PC-9 (cell line): ENCODE results near the gene TUSC2. TPM values are rescaled to one million over a fixed set of nuclear protein-coding genes. Genes with fewer than 3 reads are reported as not detected.

Experiments used
- BruUV-seq: library from RNA; stranded (reverse); fragments of 400-500 nt; replicated peaks from 2 replicates; lab custom pipeline; 2021; lab: Mats Ljungman, UMichigan
- CTCF ChIA-PET: fragments of 300-600 bp; sonication (Branson Sonifier 250); formaldehyde crosslinking; loops from one replicate; lab custom pipeline; 2022; ENCODE audit warnings: antibody characterized with exemption; lab: Charles Lee
- POLR2A ChIA-PET: fragments of 300-600 bp; sonication (Branson Sonifier 250); formaldehyde crosslinking; loops from one replicate; lab custom pipeline; 2022; ENCODE audit warnings: antibody characterized with exemption; ENCODE audit not compliant: unreplicated experiment; lab: Charles Lee
- DNase-seq, 2 experiments: peaks; one replicate each; pipeline versions ENCODE4 v3.0.0 to v3.0.0-alpha.2; 2015 to 2022; ENCODE audit warnings: mixed read lengths in 1 of 2
- H2AFZ ChIP-seq: fragments of 200-600 bp; sonication (generic); 2 replicates; pipeline ENCODE4 v1.8.1; 2017; ENCODE audit warnings: antibody characterized with exemption
- H3F3A ChIP-seq: fragments of 200-600 bp; sonication (generic); 2 replicates; pipeline ENCODE4 v1.8.1; 2017; ENCODE audit warnings: antibody characterized with exemption, mild to moderate bottlenecking, low read depth; ENCODE audit not compliant: insufficient read depth
- H3K27ac ChIP-seq: fragments of 200-600 bp; sonication (generic); 2 replicates; pipeline ENCODE4 v1.6.1; 2016; ENCODE audit warnings: mixed run types
- H3K27me3 ChIP-seq: fragments of 200-600 bp; sonication (generic); 2 replicates; pipeline ENCODE4 v1.6.1; 2016; ENCODE audit warnings: low read depth, mixed run types; ENCODE audit not compliant: insufficient read depth
- H3K36me3 ChIP-seq: fragments of 200-600 bp; sonication (generic); 2 replicates; pipeline ENCODE4 v1.6.1; 2016; ENCODE audit warnings: low read depth, mixed run types
- H3K4me1 ChIP-seq: fragments of 200-600 bp; sonication (generic); replicated peaks from 2 replicates; pipeline ENCODE4 v1.6.1; 2016; ENCODE audit warnings: mixed run types; ENCODE audit not compliant: insufficient read depth
- H3K4me2 ChIP-seq: fragments of 200-600 bp; sonication (generic); 2 replicates; pipeline ENCODE4 v1.6.1; 2017; ENCODE audit warnings: mixed run types
- H3K4me3 ChIP-seq: fragments of 200-600 bp; sonication (generic); 2 replicates; pipeline ENCODE4 v1.6.1; 2016; ENCODE audit warnings: mixed run types
- H3K79me2 ChIP-seq: fragments of 200-600 bp; sonication (generic); 2 replicates; pipeline ENCODE4 v1.6.1; 2017; ENCODE audit warnings: low read depth, mixed run types
- H3K9me2 ChIP-seq: fragments of 200-600 bp; sonication (generic); 2 replicates; pipeline ENCODE4 v1.8.1; 2017; ENCODE audit warnings: mild to moderate bottlenecking; ENCODE audit not compliant: insufficient read depth
- H3K9me3 ChIP-seq: fragments of 200-600 bp; sonication (generic); 2 replicates; pipeline ENCODE4 v1.8.1; 2016; ENCODE audit warnings: low read depth; ENCODE audit not compliant: insufficient read depth
- H4K20me1 ChIP-seq: fragments of 200-600 bp; sonication (generic); 2 replicates; pipeline ENCODE4 v1.8.1; 2017; ENCODE audit not compliant: insufficient read depth
- EZH2 ChIP-seq: fragments of 200-600 bp; sonication (generic); IDR thresholded peaks from 2 replicates; pipeline ENCODE4 v1.8.0; 2017; ENCODE audit warnings: antibody characterized with exemption, low read depth
- intact Hi-C: fragments of 100-400 bp; cut with micrococcal nuclease; formaldehyde crosslinking; loops from one replicate; pipeline ENCODE4 v1.10.0; 2022; ENCODE audit not compliant: unreplicated experiment
- total RNA-seq: library from RNA; stranded (reverse); gene quantifications from 2 replicates; pipeline ENCODE4 v1.2.3, GENCODE V29; 2021
- TF ChIP-seq, protein P1 (sequence below): fragments of 200-600 bp; sonication (generic); conservative IDR thresholded peaks from 2 replicates; pipeline ENCODE4 v1.6.1; 2017; ENCODE audit warnings: mixed run types, antibody characterized with exemption, mild to moderate bottlenecking, moderate library complexity

TUSC2 gene
- total RNA-seq, 1 experiment from 2014 or later: 24.7 TPM

- BruUV-seq: no TSS peak
- no peaks in the 10 kb centered on the region for H3K36me3 ChIP-seq
- H3K4me1 ChIP-seq: peaks cover 25% of the 10 kb centered on the region
- H3K27me3 ChIP-seq: no peaks in the 10 kb centered on the region
- no peak overlapping the region for H2AFZ ChIP-seq
- H3K9me3 ChIP-seq: no peaks in the 10 kb centered on the region
- intact Hi-C loops: loop anchor here (5.0 kb wide), 2 partner anchors 72 to 112 kb away; partner anchors contain the start of gene SEMA3B
- H4K20me1 ChIP-seq: no peaks in the 10 kb centered on the region
- TF ChIP-seq, protein P1, sequence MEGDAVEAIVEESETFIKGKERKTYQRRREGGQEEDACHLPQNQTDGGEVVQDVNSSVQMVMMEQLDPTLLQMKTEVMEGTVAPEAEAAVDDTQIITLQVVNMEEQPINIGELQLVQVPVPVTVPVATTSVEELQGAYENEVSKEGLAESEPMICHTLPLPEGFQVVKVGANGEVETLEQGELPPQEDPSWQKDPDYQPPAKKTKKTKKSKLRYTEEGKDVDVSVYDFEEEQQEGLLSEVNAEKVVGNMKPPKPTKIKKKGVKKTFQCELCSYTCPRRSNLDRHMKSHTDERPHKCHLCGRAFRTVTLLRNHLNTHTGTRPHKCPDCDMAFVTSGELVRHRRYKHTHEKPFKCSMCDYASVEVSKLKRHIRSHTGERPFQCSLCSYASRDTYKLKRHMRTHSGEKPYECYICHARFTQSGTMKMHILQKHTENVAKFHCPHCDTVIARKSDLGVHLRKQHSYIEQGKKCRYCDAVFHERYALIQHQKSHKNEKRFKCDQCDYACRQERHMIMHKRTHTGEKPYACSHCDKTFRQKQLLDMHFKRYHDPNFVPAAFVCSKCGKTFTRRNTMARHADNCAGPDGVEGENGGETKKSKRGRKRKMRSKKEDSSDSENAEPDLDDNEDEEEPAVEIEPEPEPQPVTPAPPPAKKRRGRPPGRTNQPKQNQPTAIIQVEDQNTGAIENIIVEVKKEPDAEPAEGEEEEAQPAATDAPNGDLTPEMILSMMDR: no peak
- no peak for TF ChIP-seq EZH2
- POLR2A ChIA-PET: no interaction called here
- peaks cover 32% of the 10 kb centered on the region for H3K79me2 ChIP-seq
- no peak overlapping the region for H3K27ac ChIP-seq
- no peak overlapping the region for H3K4me3 ChIP-seq
- CTCF ChIA-PET: interaction anchor here (0.7 kb wide), 1 partner anchor 54 kb away, joined by 10 read pairs; no protein-coding TSS in a partner anchor
- peak overlapping the region; percentile 73 for H3K4me2 ChIP-seq
- no peak for DNase-seq
- peaks cover 37% of the 10 kb centered on the region; the same call in 1 of the 2 replicates for H3F3A ChIP-seq
- H3K9me2 ChIP-seq: no peaks in the 10 kb centered on the region
These were observed 10.9 kb upstream of the TUSC2 start for GRCh38 chr3:50338965-50339364.

DNA sequence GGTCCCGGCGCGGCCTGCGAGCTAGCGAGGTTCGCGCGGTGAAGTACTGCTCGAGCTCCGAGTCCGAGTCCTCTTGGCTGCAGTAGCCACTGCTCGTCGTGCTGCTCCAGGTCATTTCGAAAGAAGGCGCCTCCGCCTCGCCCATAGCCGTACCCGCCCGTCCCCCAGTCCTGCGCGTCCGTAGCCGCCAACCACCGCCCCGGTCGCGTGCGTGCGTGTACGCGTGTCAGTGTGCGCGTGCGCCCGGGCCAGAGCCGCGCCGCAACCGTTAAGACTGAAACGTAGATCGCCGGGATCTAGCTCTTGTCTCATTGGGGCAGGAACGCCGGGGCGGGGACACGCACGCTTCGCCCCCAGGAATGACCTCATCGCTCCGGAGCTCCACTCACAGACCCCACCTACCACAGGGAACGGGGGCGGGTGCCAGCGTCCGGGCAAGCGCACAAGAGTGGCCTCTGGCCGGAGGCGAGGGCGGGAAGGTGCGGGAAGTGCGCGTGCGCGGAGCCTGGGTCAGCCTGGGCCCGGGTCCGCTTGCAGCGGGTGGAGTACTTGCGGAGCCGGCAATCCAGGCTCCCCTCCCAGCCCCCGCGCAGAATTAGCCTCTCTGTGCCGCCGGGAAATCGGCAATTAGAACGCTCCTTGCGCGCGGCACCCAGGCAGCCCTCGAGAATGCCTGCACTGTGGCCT lies 9.3 kb upstream of the TUSC2 start:
- TF ChIP-seq, protein P1: no peak
- no peak for TF ChIP-seq EZH2
- H3K9me2 ChIP-seq: no peaks in the 10 kb centered on the region
- peak overlapping the region; percentile 83 for H3K4me3 ChIP-seq
- DNase-seq: peak; percentile 92 to 99
- H3K9me3 ChIP-seq: no peaks in the 10 kb centered on the region
- intact Hi-C loops: loop anchor here (5.0 kb wide), 2 partner anchors 70 to 110 kb away; partner anchors contain the start of gene SEMA3B
- ChIA-PET CTCF (interaction anchor here (0.5 to 1.3 kb wide), 6 partner anchors 10 to 109 kb away, joined by 3 to 7 read pairs (median 4); partner anchors contain the start of genes CYB561D2 and NPRL2), POLR2A (interaction anchor here (0.6 to 1.5 kb wide), 14 partner anchors 13 to 997 kb away, joined by 3 to 8 read pairs (median 5); partner anchors contain the start of genes CYB561D2, GNAI2, HEMK1 and HYAL3)
- H3K36me3 ChIP-seq: no peaks in the 10 kb centered on the region
- peak overlapping the region; percentile 73 for H3K4me2 ChIP-seq
- H3K27ac ChIP-seq: peak overlapping the region; percentile 64
- peaks cover 42% of the 10 kb centered on the region for H3K79me2 ChIP-seq
- BruUV-seq: no TSS peak
- no peaks in the 10 kb centered on the region for H3K27me3 ChIP-seq
- H4K20me1 ChIP-seq: no peaks in the 10 kb centered on the region
- H2AFZ ChIP-seq: peak overlapping the region; percentile 80
- peaks cover 37% of the 10 kb centered on the region; the same call in 1 of the 2 replicates for H3F3A ChIP-seq
- H3K4me1 ChIP-seq: peaks cover 25% of the 10 kb centered on the region

- no peak for DNase-seq
- POLR2A ChIA-PET: interaction anchor here (0.5 to 1.5 kb wide), 11 partner anchors 14 to 470 kb away, joined by 3 to 8 read pairs (median 6); partner anchors contain the start of genes CYB561D2, GNAI2, HEMK1 and HYAL3
- peak overlapping the region; percentile 83 for H3K4me3 ChIP-seq
- no peaks in the 10 kb centered on the region for H4K20me1 ChIP-seq
- H3K4me2 ChIP-seq: peak overlapping the region; percentile 73
- intact Hi-C loops: loop anchor here (5.0 kb wide), 2 partner anchors 69 to 109 kb away; partner anchors contain the start of gene SEMA3B
- H3K9me3 ChIP-seq: no peaks in the 10 kb centered on the region
- peaks cover 37% of the 10 kb centered on the region; the same call in 1 of the 2 replicates for H3F3A ChIP-seq
- no peaks in the 10 kb centered on the region for H3K36me3 ChIP-seq
- peak overlapping the region; percentile 80 for H2AFZ ChIP-seq
- no peaks in the 10 kb centered on the region for H3K27me3 ChIP-seq
- H3K27ac ChIP-seq: peak overlapping the region; percentile 64
- peaks cover 25% of the 10 kb centered on the region for H3K4me1 ChIP-seq
- BruUV-seq: TSS peak; percentile 71
- CTCF ChIA-PET: interaction anchor here (0.5 to 1.3 kb wide), 6 partner anchors 10 to 96 kb away, joined by 3 to 7 read pairs (median 6); partner anchors contain the start of genes CYB561D2 and NPRL2
- TF ChIP-seq, protein P1: no peak
- no peak for TF ChIP-seq EZH2
- H3K9me2 ChIP-seq: no peaks in the 10 kb centered on the region
- H3K79me2 ChIP-seq: peaks cover 42% of the 10 kb centered on the region
These were observed 8.6 kb upstream of the TUSC2 start for GRCh38 chr3:50336452-50337174.
